Fibroblast of mammary gland (primary cell): Measurements from ENCODE around the gene CTXN3.

Experiments used
- DNase-seq: peaks from one replicate; pipeline ENCODE4 v3.0.0-alpha.2; 2010; ENCODE audit warnings: low read depth
- H3K4me3 ChIP-seq: 2 replicates; pipeline ENCODE4 v1.5.1; 2011; ENCODE audit warnings: low read depth, mild to moderate bottlenecking, low read length, moderate library complexity; ENCODE audit not compliant: control insufficient read depth
- TF ChIP-seq, protein P1 (sequence below): conservative IDR thresholded peaks from 2 replicates; pipeline ENCODE4 v1.5.1; 2011; ENCODE audit warnings: low read depth, low read length, inconsistent platforms; ENCODE audit not compliant: control insufficient read depth, insufficient read depth

Gene CTXN3

DNA sequence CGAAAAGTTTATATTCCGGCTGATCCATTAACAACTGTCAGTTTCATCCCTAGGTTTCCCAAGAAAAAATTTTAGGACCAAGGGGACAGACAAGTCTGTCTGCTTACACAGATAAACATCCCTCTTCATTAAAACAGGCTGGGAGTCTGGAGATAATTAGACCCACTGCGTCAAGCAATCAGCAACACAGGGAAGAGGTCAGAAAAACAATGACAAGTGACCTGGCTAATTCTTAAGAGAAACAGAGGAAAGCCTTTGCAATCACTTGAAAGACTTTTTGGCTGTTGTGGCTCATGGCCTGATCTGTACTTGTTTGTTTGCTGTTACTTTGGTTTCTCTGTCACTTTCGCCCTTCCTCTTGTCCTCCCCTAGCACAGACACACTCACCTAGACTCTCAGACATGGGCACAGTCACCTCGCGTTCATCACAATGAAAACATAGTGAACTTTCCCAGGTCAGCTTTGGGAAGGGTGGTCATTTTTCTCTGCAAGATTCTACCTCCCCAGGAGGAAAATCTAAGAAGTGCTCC, 51.4 kb downstream of the CTXN3 start:
- H3K4me3 ChIP-seq, result no peak overlapping the region
- TF ChIP-seq, protein P1, sequence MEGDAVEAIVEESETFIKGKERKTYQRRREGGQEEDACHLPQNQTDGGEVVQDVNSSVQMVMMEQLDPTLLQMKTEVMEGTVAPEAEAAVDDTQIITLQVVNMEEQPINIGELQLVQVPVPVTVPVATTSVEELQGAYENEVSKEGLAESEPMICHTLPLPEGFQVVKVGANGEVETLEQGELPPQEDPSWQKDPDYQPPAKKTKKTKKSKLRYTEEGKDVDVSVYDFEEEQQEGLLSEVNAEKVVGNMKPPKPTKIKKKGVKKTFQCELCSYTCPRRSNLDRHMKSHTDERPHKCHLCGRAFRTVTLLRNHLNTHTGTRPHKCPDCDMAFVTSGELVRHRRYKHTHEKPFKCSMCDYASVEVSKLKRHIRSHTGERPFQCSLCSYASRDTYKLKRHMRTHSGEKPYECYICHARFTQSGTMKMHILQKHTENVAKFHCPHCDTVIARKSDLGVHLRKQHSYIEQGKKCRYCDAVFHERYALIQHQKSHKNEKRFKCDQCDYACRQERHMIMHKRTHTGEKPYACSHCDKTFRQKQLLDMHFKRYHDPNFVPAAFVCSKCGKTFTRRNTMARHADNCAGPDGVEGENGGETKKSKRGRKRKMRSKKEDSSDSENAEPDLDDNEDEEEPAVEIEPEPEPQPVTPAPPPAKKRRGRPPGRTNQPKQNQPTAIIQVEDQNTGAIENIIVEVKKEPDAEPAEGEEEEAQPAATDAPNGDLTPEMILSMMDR, result no peak
- no peak for DNase-seq

DNA sequence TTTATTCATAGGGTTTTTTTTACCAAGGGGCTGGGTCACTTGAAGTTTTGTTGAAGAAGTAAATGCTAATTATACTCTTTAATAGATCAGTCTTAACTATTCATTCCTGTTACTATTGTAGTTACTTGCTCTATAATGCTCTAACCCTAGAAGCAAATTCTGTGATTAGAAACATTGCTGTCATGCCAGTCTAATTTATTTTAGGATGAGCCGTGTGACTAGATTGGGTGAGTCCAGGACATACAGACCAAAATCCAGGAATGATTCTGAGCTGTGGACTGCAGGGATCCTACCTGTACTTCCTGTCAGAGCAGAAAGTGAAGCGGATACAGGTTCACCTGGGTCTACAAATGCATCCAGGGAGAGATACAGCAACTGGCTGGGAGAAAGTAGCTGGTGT, 53.6 kb downstream of the CTXN3 start:
- DNase-seq, result no peak
- no peak overlapping the region for H3K4me3 ChIP-seq
- TF ChIP-seq, protein P1, result no peak

DNA sequence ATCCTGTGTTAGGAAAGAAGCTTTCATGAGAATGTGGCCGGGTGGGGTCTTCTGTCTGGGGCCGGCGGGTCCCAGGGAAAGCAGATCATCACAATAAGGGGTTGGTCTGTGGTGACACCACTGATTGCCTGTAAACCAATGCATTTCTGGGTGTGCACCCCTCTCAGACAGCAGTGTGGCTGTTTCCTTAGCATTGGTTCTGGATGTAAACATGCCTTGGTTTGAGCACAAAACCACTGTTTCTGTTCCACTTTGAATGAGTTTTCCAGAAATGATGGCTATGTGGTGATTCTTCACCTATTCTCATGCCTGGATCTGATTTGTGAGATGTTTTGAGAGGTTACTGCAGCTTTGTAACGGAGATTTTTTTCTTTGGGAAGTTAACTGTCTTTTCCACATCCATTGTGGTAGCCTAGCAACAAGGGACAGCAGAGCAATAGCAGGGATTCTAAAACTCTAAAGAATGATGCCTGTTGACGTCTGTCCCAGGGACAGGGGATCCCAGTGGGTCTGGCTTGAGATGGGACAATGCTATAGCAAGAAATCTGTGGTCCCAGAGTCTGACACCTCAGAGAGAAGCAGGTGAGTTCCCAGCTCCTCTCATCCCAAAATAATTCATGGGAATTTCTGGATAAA, 54.2 kb downstream of the CTXN3 start, which contains the start of gene CCDC192:
Gene CCDC192, plus strand, starts transcription at position 466 of the 636 bp plus-strand sequence. Its CDS starts 55 bp downstream, at position 521.
- TF ChIP-seq, protein P1, result no peak
- no peak for DNase-seq
- no peak within 1 kb of the TSS for H3K4me3 ChIP-seq

DNA sequence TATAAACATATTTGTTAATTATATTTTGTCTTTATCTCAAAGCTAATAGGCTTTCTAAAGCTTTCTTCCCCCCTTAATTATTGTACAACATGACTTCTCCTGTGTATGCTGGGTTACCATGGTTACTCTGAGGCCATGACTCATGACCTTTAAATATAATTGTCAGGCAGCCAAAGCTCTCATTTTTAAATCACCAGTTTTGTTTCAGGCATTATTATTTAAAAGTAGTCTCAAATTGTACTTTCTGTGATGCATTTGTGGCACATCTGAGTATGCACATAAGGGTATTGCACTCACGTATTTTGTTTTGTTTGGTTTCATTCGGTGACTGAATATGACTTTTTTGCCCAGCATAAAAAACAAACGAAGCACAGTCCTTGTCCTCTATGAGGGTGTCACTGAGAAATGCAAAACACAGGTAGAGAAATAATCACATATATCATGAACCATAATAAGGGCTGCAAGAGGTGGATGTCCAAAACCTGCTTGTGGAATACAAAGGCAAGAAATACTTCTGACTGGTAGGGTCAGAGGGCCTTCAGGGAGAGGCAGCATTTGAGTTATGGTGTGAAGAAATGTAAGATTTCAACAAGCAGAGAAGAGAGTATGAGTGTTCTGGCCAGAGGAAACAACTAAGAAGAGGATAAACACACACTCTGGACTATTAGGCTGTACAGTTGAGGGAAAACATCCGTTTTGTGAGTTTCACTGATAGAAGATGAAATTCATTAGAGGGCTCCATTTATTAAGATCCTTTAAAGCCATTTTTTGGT, 56.4 kb downstream of the CTXN3 start:
- no peak overlapping the region for H3K4me3 ChIP-seq
- TF ChIP-seq, protein P1, result no peak
- DNase-seq, result peak; percentile 92

DNA sequence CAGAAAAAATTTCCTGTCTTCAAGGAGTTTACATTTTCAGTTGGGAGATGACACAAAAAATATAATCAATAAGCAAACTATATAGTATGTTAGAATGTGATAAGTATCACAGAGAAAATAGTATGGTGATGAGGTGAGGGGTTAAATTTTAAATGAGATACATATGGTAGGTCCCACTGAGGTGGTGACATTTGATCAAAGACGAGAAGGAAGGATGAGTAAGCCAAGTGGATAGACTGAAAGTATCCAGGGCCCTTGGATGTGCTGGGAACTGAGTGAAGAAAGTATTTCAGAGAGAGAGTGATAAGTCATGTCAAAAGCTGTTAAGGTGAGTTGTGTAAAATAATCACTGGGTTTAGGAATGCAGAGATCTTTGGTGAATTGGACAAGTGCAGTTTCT, 57.8 kb downstream of the CTXN3 start:
- TF ChIP-seq, protein P1, result no peak
- no peak overlapping the region for H3K4me3 ChIP-seq
- DNase-seq, result peak; percentile 30

DNA sequence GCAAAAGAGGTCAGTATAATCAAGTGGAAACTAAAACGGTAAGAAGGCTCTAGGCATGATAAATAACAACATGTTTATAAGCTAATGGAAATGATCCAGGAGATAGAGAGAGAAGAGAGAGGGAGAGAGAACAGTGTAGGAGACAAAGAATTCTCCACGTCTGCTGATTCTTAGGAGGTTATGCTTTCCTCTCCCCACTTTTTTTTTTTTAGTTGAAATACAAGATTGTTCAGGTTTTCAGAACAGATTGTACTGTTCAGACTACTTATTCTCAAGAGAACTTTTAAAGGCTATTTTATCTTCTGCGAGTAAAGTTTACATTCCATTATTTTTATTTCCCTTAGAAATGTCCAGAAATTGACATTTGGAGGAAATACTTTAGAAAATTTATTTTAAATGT, 58.3 kb downstream of the CTXN3 start:
- H3K4me3 ChIP-seq, result no peak overlapping the region
- DNase-seq, result peak; percentile 11
- TF ChIP-seq, protein P1, result no peak
